WERI-Rb-1 (cell line): ENCODE data around the gene LRIG1.

Experiments
- DNase-seq: peaks from one replicate; pipeline ENCODE4 v3.0.0-alpha.2; 2020
- H3K27ac ChIP-seq: fragments of 250-450 bp; sonication (Bioruptor Pico); 2 replicates; pipeline ENCODE4 v1.5.1; 2020; ENCODE audit warnings: mild to moderate bottlenecking, moderate library complexity
- H3K27me3 ChIP-seq: fragments of 250-450 bp; sonication (Bioruptor Pico); 2 replicates; pipeline ENCODE4 v1.5.1; 2021; ENCODE audit warnings: mild to moderate bottlenecking, low read depth, moderate library complexity; ENCODE audit not compliant: insufficient read depth, severe bottlenecking
- H3K36me3 ChIP-seq: fragments of 250-450 bp; sonication (Bioruptor Pico); 2 replicates; pipeline ENCODE4 v1.5.1; 2020; ENCODE audit warnings: mild to moderate bottlenecking, moderate library complexity
- H3K4me3 ChIP-seq: 2 replicates; pipeline ENCODE4 v1.5.1; 2011; ENCODE audit warnings: low read depth, mild to moderate bottlenecking, control low read depth, low read length
- H3K9me3 ChIP-seq: fragments of 250-450 bp; sonication (Bioruptor Pico); 2 replicates; pipeline ENCODE4 v1.5.1; 2021; ENCODE audit warnings: mild to moderate bottlenecking, moderate library complexity; ENCODE audit not compliant: severe bottlenecking
- CTCF ChIP-seq: IDR thresholded peaks from 2 replicates; pipeline ENCODE4 v1.5.1; 2011; ENCODE audit warnings: low read depth, mild to moderate bottlenecking, control low read depth, inconsistent platforms, low read length

Gene LRIG1

GRCh38 chr3:66392966-66393332 is 107.9 kb downstream of the LRIG1 start:
- Histone ChIP-seq H3K27ac (no peak overlapping the region), H3K27me3 (no peaks in the 10 kb centered on the region), H3K36me3 (peaks cover 14% of the 10 kb centered on the region), H3K4me3 (no peak overlapping the region), H3K9me3 (no peaks in the 10 kb centered on the region)
- DNase-seq = no peak
- TF ChIP-seq CTCF = no peak

- Histone ChIP-seq H3K9me3 (no peaks in the 10 kb centered on the region), H3K36me3 (peaks cover 10% of the 10 kb centered on the region), H3K4me3 (no peak overlapping the region), H3K27me3 (no peaks in the 10 kb centered on the region), H3K27ac (no peak overlapping the region)
- TF ChIP-seq CTCF = no peak
- no peak for DNase-seq
Measured at GRCh38 chr3:66392512-66392911, 108.3 kb downstream of the LRIG1 start.

GRCh38 chr3:66390013-66390412 is 110.8 kb downstream of the LRIG1 start:
- no peaks in the 10 kb centered on the region for H3K27me3 ChIP-seq
- no peak overlapping the region for H3K27ac ChIP-seq
- no peak for TF ChIP-seq CTCF
- H3K4me3 ChIP-seq = no peak overlapping the region
- no peak for DNase-seq
- H3K36me3 ChIP-seq = peaks cover 19% of the 10 kb centered on the region
- no peaks in the 10 kb centered on the region for H3K9me3 ChIP-seq

- H3K4me3 ChIP-seq = no peak overlapping the region
- H3K9me3 ChIP-seq = no peaks in the 10 kb centered on the region
- no peak overlapping the region for H3K27ac ChIP-seq
- peaks cover 38% of the 10 kb centered on the region for H3K36me3 ChIP-seq
- no peaks in the 10 kb centered on the region for H3K27me3 ChIP-seq
- no peak for DNase-seq
- no peak for TF ChIP-seq CTCF
Measured at GRCh38 chr3:66386925-66387650, 113.7 kb downstream of the LRIG1 start.

- Histone ChIP-seq H3K36me3 (peaks cover 44% of the 10 kb centered on the region), H3K27ac (no peak overlapping the region), H3K27me3 (no peaks in the 10 kb centered on the region), H3K9me3 (no peaks in the 10 kb centered on the region), H3K4me3 (no peak overlapping the region)
- TF ChIP-seq CTCF = no peak
- no peak for DNase-seq
Measured at GRCh38 chr3:66386011-66386924, 114.6 kb downstream of the LRIG1 start.
